ENCODE measurements around the gene CFAP46. TPM values are rescaled to one million over a fixed set of nuclear protein-coding genes. Genes with fewer than 3 reads are reported as not detected.

CFAP46 gene
- total RNA-seq, 4 donors from 2014 or later: 0.19 to 0.92 (median 0.54) TPM

GRCh38 chr10:132922872-132923271 is 19.5 kb downstream of the CFAP46 start:
- TF ChIP-seq CTCF (IDR thresholded peaks at IDR 0.05) (no peak), POLR2A (IDR thresholded peaks at IDR 0.05) (no peak)
- 76% methylated on average over 5 of the region's 17 CpGs; no CpG with 5 or more reads in 1 of the 2 donors for WGBS, 2 donors
- Histone ChIP-seq H3K4me1 (no peaks in the 10 kb centered on the region), H3K27me3 (peaks cover 0 to 52% (median 0%) of the 10 kb centered on the region in 4 donors), H3K4me3 (no peak overlapping the region), H3K9me3 (no peaks in the 10 kb centered on the region), H3K36me3 (no peaks in the 10 kb centered on the region), H3K27ac (no peak overlapping the region)
- no peak for DNase-seq
- intact Hi-C loops (cut with DNase I): no loop called here

GRCh38 chr10:132921818-132922807 is 20.3 kb downstream of the CFAP46 start:
- intact Hi-C loops (cut with DNase I): no loop called here
- H3K4me1 ChIP-seq: no peaks in the 10 kb centered on the region
- WGBS, 2 donors: 86 to 91% methylated on average over 18 to 19 of the region's 52 CpGs
- peaks cover 0 to 52% (median 0%) of the 10 kb centered on the region in 4 donors for H3K27me3 ChIP-seq
- no peak overlapping the region for H3K4me3 ChIP-seq
- no peak for TF ChIP-seq CTCF (IDR thresholded peaks at IDR 0.05)
- TF ChIP-seq POLR2A (IDR thresholded peaks at IDR 0.05): no peak
- no peaks in the 10 kb centered on the region for H3K36me3 ChIP-seq
- H3K27ac ChIP-seq: no peak overlapping the region
- H3K9me3 ChIP-seq: no peaks in the 10 kb centered on the region
- DNase-seq: no peak

- Histone ChIP-seq H3K27me3 (peaks cover 0 to 57% (median 0%) of the 10 kb centered on the region in 4 donors), H3K27ac (no peak overlapping the region), H3K9me3 (no peaks in the 10 kb centered on the region), H3K4me3 (no peak overlapping the region), H3K36me3 (no peaks in the 10 kb centered on the region), H3K4me1 (no peaks in the 10 kb centered on the region)
- TF ChIP-seq POLR2A (IDR thresholded peaks at IDR 0.05) (no peak), CTCF (IDR thresholded peaks at IDR 0.05) (no peak)
- intact Hi-C loops (cut with DNase I): no loop called here
- 90 to 95% methylated on average over 2 to 4 of the region's 18 CpGs for WGBS, 2 donors
- DNase-seq: no peak
These were observed 21.3 kb downstream of the CFAP46 start for GRCh38 chr10:132921086-132921485.

- TF ChIP-seq POLR2A (IDR thresholded peaks at IDR 0.05) (no peak), CTCF (IDR thresholded peaks at IDR 0.05) (no peak)
- intact Hi-C loops (cut with DNase I): no loop called here
These were observed 22.1 kb downstream of the CFAP46 start for GRCh38 chr10:132920101-132920925.

More at GRCh38 chr10:132920101-132920925, 22.1 kb downstream of the CFAP46 start:
- DNase-seq: no peak
- Histone ChIP-seq H3K4me1 (no peaks in the 10 kb centered on the region), H3K27me3 (peaks cover 0 to 57% (median 0%) of the 10 kb centered on the region in 4 donors), H3K9me3 (no peaks in the 10 kb centered on the region), H3K36me3 (no peaks in the 10 kb centered on the region), H3K4me3 (no peak overlapping the region), H3K27ac (no peak overlapping the region)
- 59 to 76% methylated on average over 4 to 19 of the region's 38 CpGs for WGBS, 2 donors

Data from esophagus squamous epithelium (tissue), 5 donors.